ENCODE measurements around the gene PASD1. TPM values are rescaled to one million over a fixed set of nuclear protein-coding genes. Genes with fewer than 3 reads are reported as not detected.
A peak's percentile ranks its signal among the peaks of the same experiment; 100 is the strongest.

Gene PASD1
- total RNA-seq, 4 donors from 2014 or later: 0.11 to 0.13 TPM; not detected in 2

GRCh38 chrX:151724563-151725337 is 161.3 kb downstream of the PASD1 start:
- no peak for TF ChIP-seq CTCF (IDR thresholded peaks at IDR 0.05)
- TF ChIP-seq POLR2A (IDR thresholded peaks at IDR 0.05): no peak
- 0% methylated on average over 1 of the region's 7 CpGs; no CpG with 5 or more reads in 1 of the 2 donors for WGBS, 2 donors
- no peak overlapping the region for H3K27ac ChIP-seq
- intact Hi-C loops (cut with DNase I): no loop called here
- H3K4me1 ChIP-seq: no peaks in the 10 kb centered on the region
- peak in 1 of 2 donors; percentile 33 for DNase-seq
- H3K27me3 ChIP-seq: no peaks in the 10 kb centered on the region
- H3K9me3 ChIP-seq: no peaks in the 10 kb centered on the region
- no peak overlapping the region for H3K4me3 ChIP-seq (replicated peaks in 1 of 3)
- no peaks in the 10 kb centered on the region for H3K36me3 ChIP-seq

- Histone ChIP-seq H3K27me3 (no peaks in the 10 kb centered on the region), H3K4me1 (no peaks in the 10 kb centered on the region), H3K9me3 (no peaks in the 10 kb centered on the region), H3K36me3 (no peaks in the 10 kb centered on the region), H3K4me3 (replicated peaks in 1 of 3) (no peak overlapping the region), H3K27ac (no peak overlapping the region)
- intact Hi-C loops (cut with DNase I): no loop called here
- no peak for DNase-seq
- no CpG with 5 or more reads among the region's 1 CpG for WGBS, 2 donors
- TF ChIP-seq POLR2A (IDR thresholded peaks at IDR 0.05): no peak
- TF ChIP-seq CTCF (IDR thresholded peaks at IDR 0.05): no peak
Measured at GRCh38 chrX:151725338-151725614, 161.8 kb downstream of the PASD1 start.

Other genes starting within 250 kb of the PASD1 start
- gene VMA21, start 166.5 kb upstream of the PASD1 start, total RNA-seq: 10 to 100 TPM; 39.4 to 55.3 (median 49.0) TPM
- 1 to 10 TPM in 2 of 4 donors, under 1 TPM in 1, not detected in 1; under 0.01 to 3.9 (median 2.1) TPM for gene PRRG3, start 131.8 kb downstream of the PASD1 start, total RNA-seq
- 1 to 10 TPM in 2 of 4 donors, not detected in 2; 1.7 to 4.7 TPM for gene FATE1, start 152.4 kb downstream of the PASD1 start, total RNA-seq
- not detected for gene CNGA2, start 171.1 kb downstream of the PASD1 start, total RNA-seq